ENCODE measurements around the gene ZFAND3.

- TF ChIP-seq POLR2A (IDR thresholded peaks at IDR 0.05; ENCODE audit: low read length) (no peak), GATA1 (IDR thresholded peaks at IDR 0.05; ENCODE audit: low read depth, low read length) (no peak)
Measured at GRCh38 chr6:38085031-38085430, 265.5 kb downstream of the ZFAND3 start.

Data from erythroblast (primary cell).